Vagina (tissue), 2 donors: Measurements from ENCODE around the gene CELA2B. TPM values are rescaled to one million over a fixed set of nuclear protein-coding genes. Genes with fewer than 3 reads are reported as not detected.

Experiments
- DNase-seq, 2 donors: peaks; one replicate each; pipeline ENCODE4 v3.0.0-alpha.2; 2017; ENCODE audit errors: extremely low spot score in 2 of 2
- H3K27ac ChIP-seq: fragments of 200-600 bp; sonication (generic); one replicate; pipeline ENCODE4 v1.5.1; 2019
- H3K27me3 ChIP-seq: fragments of 200-600 bp; sonication (generic); one replicate; pipeline ENCODE4 v1.5.1; 2019
- H3K36me3 ChIP-seq, 2 donors: fragments of 200-600 bp; sonication (generic); one replicate each; pipeline ENCODE4 v1.5.1; 2017 to 2019
- H3K4me1 ChIP-seq: fragments of 200-600 bp; sonication (generic); one replicate; pipeline ENCODE4 v1.5.1; 2019
- H3K4me3 ChIP-seq, 2 donors: fragments of 200-600 bp; sonication (generic); 1 replicate in 1 of 2; 2 replicates in 1 of 2; pipeline ENCODE4 v1.5.1; 2016 to 2019
- H3K9me3 ChIP-seq: fragments of 200-600 bp; sonication (generic); one replicate; pipeline ENCODE4 v1.5.1; 2019
- POLR2A ChIP-seq, 2 donors: fragments of 450-650 bp; IDR thresholded peaks; one replicate each; pipeline ENCODE4 v1.6.1; 2017; ENCODE audit warnings: antibody characterized with exemption in 2 of 2, mild to moderate bottlenecking in 2 of 2, moderate library complexity in 2 of 2
- POLR2AphosphoS5 ChIP-seq, 2 donors: sonication (generic); formaldehyde crosslinking; IDR thresholded peaks; one replicate each; pipeline ENCODE4 v1.9.0; 2017; ENCODE audit warnings: antibody characterized with exemption in 2 of 2, mild to moderate bottlenecking in 2 of 2, low read depth in 1 of 2; ENCODE audit not compliant: insufficient read depth in 1 of 2
- intact Hi-C: fragments of 100-400 bp; cut with DNase I; formaldehyde crosslinking; loops from one replicate; pipeline ENCODE4 v1.15.1; 2023
- total RNA-seq: library from RNA; depleted of rRNA; stranded (reverse); fragments of >200 nt; gene quantifications from one replicate; pipeline ENCODE4 v1.2.3, GENCODE V29; 2016
- TF ChIP-seq, protein P1 (sequence below), 3 experiments: fragments of 450-650 bp in 2 of 3; fragments of 200-600 bp in 1 of 3; sonication (generic) in 1 of 3; IDR thresholded peaks; one replicate each; pipeline ENCODE4 v1.5.1; 2017 to 2019; ENCODE audit warnings: antibody characterized with exemption in 3 of 3, mild to moderate bottlenecking in 2 of 3, moderate library complexity in 2 of 3

CELA2B gene
- total RNA-seq, 1 donor from 2014 or later = not detected

- Histone ChIP-seq H3K4me3 (no peak overlapping the region), H3K36me3 (no peaks in the 10 kb centered on the region), H3K27me3 (no peaks in the 10 kb centered on the region), H3K9me3 (no peaks in the 10 kb centered on the region), H3K4me1 (no peaks in the 10 kb centered on the region), H3K27ac (no peak overlapping the region)
- intact Hi-C loops = no loop called here
- TF ChIP-seq, protein P1, sequence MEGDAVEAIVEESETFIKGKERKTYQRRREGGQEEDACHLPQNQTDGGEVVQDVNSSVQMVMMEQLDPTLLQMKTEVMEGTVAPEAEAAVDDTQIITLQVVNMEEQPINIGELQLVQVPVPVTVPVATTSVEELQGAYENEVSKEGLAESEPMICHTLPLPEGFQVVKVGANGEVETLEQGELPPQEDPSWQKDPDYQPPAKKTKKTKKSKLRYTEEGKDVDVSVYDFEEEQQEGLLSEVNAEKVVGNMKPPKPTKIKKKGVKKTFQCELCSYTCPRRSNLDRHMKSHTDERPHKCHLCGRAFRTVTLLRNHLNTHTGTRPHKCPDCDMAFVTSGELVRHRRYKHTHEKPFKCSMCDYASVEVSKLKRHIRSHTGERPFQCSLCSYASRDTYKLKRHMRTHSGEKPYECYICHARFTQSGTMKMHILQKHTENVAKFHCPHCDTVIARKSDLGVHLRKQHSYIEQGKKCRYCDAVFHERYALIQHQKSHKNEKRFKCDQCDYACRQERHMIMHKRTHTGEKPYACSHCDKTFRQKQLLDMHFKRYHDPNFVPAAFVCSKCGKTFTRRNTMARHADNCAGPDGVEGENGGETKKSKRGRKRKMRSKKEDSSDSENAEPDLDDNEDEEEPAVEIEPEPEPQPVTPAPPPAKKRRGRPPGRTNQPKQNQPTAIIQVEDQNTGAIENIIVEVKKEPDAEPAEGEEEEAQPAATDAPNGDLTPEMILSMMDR (IDR thresholded peaks at IDR 0.05) = no peak
- TF ChIP-seq POLR2AphosphoS5 (IDR thresholded peaks at IDR 0.05; ENCODE audit: insufficient read depth in 1 of 2, low read depth in 1 of 2) = no peak
- TF ChIP-seq POLR2A (IDR thresholded peaks at IDR 0.05) = no peak
- no peak for DNase-seq
Observed at GRCh38 chr1:15435239-15436077, 40.4 kb upstream of the CELA2B start.

- Histone ChIP-seq H3K4me1 (no peaks in the 10 kb centered on the region), H3K27me3 (no peaks in the 10 kb centered on the region), H3K9me3 (no peaks in the 10 kb centered on the region), H3K4me3 (no peak overlapping the region), H3K36me3 (no peaks in the 10 kb centered on the region), H3K27ac (no peak overlapping the region)
- no peak for TF ChIP-seq POLR2AphosphoS5 (IDR thresholded peaks at IDR 0.05; ENCODE audit: insufficient read depth in 1 of 2, low read depth in 1 of 2)
- no peak for TF ChIP-seq POLR2A (IDR thresholded peaks at IDR 0.05)
- TF ChIP-seq, protein P1 (IDR thresholded peaks at IDR 0.05) = no peak
- intact Hi-C loops = no loop called here
- DNase-seq = no peak
Observed at GRCh38 chr1:15436881-15437442, 38.9 kb upstream of the CELA2B start.

- H3K27me3 ChIP-seq = no peaks in the 10 kb centered on the region
- H3K27ac ChIP-seq = no peak overlapping the region
- no peaks in the 10 kb centered on the region for H3K4me1 ChIP-seq
- H3K9me3 ChIP-seq = no peaks in the 10 kb centered on the region
- intact Hi-C loops = no loop called here
- no peaks in the 10 kb centered on the region for H3K36me3 ChIP-seq
- H3K4me3 ChIP-seq = no peak overlapping the region
- DNase-seq = no peak
- TF ChIP-seq, protein P1 (IDR thresholded peaks at IDR 0.05) = no peak
- TF ChIP-seq POLR2A (IDR thresholded peaks at IDR 0.05) = no peak
- no peak for TF ChIP-seq POLR2AphosphoS5 (IDR thresholded peaks at IDR 0.05; ENCODE audit: insufficient read depth in 1 of 2, low read depth in 1 of 2)
Observed at GRCh38 chr1:15439325-15439724, 36.6 kb upstream of the CELA2B start.

GRCh38 chr1:15440357-15440756 is 35.5 kb upstream of the CELA2B start:
- H3K27ac ChIP-seq = no peak overlapping the region
- no peak for DNase-seq
- H3K36me3 ChIP-seq = no peaks in the 10 kb centered on the region
- TF ChIP-seq, protein P1 (IDR thresholded peaks at IDR 0.05) = no peak
- TF ChIP-seq POLR2AphosphoS5 (IDR thresholded peaks at IDR 0.05; ENCODE audit: insufficient read depth in 1 of 2, low read depth in 1 of 2) (no peak), POLR2A (IDR thresholded peaks at IDR 0.05) (no peak)
- H3K4me3 ChIP-seq = no peak overlapping the region
- no peaks in the 10 kb centered on the region for H3K4me1 ChIP-seq
- H3K27me3 ChIP-seq = no peaks in the 10 kb centered on the region
- intact Hi-C loops = no loop called here
- no peaks in the 10 kb centered on the region for H3K9me3 ChIP-seq

- intact Hi-C loops = no loop called here
- DNase-seq = no peak
- no peaks in the 10 kb centered on the region for H3K27me3 ChIP-seq
- no peaks in the 10 kb centered on the region for H3K36me3 ChIP-seq
- H3K27ac ChIP-seq = no peak overlapping the region
- H3K4me3 ChIP-seq = no peak overlapping the region
- no peaks in the 10 kb centered on the region for H3K4me1 ChIP-seq
- no peaks in the 10 kb centered on the region for H3K9me3 ChIP-seq
- TF ChIP-seq POLR2A (IDR thresholded peaks at IDR 0.05) (no peak), POLR2AphosphoS5 (IDR thresholded peaks at IDR 0.05; ENCODE audit: insufficient read depth in 1 of 2, low read depth in 1 of 2) (no peak)
- TF ChIP-seq, protein P1 (IDR thresholded peaks at IDR 0.05) = no peak
Observed at GRCh38 chr1:15441247-15441646, 34.7 kb upstream of the CELA2B start.
